ENCODE measurements around the gene FBXW7.

GRCh38 chr4:152556283-152556682 lies 20.4 kb upstream of the FBXW7 start:
- TF ChIP-seq RAD21 (IDR thresholded peaks at IDR 0.05; ENCODE audit: low read depth) (no peak), MAX (IDR thresholded peaks at IDR 0.05) (no peak), TAF1 (IDR thresholded peaks at IDR 0.05; ENCODE audit: low read depth) (no peak), REST (IDR thresholded peaks at IDR 0.05; ENCODE audit: low read depth) (no peak), USF1 (IDR thresholded peaks at IDR 0.05) (no peak)
